GM18517 (cell line): ENCODE measurements around the gene METRNL.
"Not testable (repeated sequence)": the region's sequence is repeated elsewhere in the genome, so short reads cannot be mapped to it uniquely, and the experiment has no call there.

Source experiments
- ATAC-seq: cut with Tn5 transposase; IDR thresholded peaks from one replicate; pipeline ENCODE4 v1.9.1; 2021; ENCODE audit warnings: mild to moderate bottlenecking, moderate library complexity; ENCODE audit not compliant: unreplicated experiment

Gene METRNL

DNA sequence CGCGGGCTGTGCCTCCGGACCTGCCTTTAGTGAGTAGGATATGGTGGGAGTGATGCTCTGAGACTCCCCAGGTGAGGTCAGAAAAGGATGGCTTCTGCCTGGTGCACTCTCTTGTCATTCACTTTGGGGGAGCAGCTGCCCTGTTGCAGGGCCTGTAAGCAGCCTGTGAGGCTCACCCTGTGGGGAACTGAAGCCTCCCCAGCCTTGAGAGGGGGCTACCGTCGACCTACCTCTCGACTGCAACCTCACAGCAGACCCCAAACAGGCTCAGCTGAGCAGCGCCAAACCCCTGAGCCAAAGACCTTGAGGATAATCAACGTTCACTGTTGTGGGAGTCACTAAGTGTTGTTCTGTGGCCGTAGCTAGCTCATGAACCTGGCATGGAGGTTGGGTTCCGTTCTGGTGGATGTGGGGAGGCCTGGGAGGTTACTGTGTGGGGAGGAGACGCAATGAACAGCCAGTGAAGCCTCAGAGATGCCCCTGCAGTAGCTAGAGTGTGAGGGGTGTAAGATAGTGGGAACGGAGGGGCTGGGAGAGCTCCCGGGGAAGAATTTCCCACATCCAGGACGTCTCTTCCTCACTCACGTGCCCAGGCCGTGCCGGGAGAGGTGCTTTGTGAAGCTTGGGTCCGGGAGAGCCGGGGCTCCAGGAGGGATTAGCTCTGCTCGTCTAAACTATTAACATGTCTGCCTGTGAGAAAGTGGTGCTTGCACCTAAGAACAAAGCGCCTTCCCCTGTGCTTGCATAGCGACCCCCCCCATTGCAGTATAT is 38.8 kb downstream of the METRNL start:
- ATAC-seq: no peak

DNA sequence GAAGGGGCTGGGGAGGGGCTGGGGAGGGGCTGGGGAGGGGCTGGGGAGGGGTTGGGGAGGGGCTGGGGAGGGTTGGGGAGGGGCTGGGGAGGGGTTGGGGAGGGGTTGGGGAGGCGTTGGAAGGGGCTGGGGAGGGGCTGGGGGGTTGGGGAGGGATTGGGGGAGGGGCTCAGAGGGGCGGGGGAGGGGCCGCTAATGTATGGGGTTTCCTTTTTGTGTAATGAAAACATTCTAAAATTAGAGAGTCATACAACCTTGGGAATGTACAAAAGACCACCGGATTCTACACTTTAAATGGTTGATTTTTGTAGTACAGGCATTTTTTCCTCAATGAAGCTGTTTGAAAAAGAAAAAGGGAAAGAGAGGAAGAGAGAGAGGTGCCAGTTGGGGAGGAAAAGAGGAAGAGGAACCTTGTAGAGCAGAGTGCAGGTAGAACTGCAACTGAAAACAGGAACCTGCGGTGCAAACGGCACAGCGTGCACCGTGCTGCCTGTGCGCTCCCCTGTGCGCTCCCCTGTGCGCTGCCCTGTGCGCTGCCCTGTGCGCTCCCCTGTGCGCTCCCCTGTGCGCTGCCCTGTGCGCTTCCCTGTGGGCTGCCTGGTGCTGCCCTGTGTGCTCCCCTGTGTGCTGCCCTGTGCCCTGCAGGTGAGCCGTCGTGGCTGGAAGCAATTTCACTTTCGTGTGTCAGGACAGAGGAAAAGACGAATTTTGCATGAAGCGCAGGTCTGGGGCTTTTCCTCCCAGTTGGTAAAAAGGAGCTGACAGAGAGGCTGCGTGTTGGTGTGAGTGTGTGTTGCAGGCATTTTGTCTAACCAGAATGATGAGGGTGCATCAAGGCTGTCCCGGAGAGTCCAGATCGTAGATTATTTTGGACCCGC is 40.8 kb downstream of the METRNL start:
- no peak for ATAC-seq

DNA sequence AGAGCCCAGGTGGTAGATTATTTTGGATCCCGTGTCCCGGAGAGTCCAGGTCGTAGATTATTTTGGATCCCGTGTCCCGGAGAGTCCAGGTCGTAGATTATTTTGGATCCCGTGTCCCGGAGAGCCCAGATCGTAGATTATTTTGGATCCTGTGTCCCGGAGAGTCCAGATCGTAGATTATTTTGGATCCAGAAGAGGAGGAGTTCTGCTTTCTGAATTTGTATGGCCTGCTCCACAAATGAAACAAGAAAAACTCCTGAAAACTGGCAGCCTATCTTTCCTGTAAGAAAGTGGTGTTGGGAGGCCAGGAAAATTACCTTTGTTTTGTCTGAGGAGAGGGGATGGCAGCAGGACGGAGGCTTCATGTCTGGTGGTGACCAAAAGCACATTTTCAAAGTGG is 42.1 kb downstream of the METRNL start:
- not testable (repeated sequence) for ATAC-seq

DNA sequence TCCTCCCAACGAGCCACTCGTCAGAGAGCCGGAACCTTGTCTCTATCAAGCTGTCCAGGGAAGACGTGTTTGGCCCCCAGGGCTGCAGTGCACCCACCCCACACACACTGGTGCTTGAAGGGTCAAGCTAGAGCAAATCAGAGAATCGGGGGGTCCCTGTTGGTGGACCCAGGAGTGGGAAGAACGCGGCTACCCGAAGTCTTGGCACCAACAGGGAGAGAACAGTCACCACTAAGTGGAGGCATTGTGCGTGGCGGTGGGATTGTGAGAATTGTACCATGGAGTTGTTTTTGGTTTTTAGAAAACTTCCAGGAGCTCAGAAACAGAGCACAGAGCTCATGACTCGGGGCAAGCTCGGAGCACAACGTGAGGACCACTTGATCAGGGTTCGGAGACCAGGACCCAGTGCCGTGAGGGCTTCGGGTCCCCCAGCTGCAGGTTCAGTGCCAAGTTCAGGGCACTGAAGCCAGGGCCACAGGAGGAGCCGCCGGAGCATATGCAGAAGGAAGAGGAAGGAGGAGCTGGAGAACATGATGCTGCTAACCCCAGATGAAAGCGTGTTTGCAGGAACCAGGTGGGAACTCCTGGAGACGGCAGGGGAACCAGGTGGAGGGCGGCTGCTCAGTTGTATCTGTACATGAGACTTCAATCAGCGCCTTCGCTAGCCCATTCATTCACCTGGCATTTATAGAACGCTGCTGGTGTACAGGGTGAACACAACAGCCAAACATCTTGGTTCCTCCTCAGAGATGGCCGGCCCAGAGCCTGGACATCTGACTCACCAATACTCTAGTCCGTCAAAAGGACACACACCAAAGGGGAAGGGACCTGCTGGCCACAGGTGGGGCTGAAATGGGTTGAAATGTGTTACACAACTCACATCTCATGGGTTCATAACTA is 42.8 kb downstream of the METRNL start:
- ATAC-seq: no peak

DNA sequence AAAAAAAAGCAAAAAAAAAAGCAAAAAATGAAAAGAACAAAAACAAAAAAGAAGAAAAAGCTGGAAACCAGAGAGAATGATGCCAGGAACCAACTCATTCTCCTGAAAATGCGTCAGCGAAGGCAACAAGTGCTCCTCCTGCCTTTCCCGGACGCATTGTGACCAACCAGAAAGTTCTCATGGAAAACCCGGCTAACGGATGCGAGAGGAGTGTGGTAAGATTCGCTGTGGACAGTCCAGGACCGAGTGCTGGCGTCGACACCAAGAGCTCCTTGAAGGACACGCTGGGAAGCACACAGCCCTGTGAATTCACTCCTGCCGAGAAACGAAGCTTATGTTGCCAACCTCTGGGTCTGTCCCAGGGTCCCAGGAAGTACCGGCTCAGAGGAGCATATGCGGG is 43.4 kb downstream of the METRNL start:
- no peak for ATAC-seq

DNA sequence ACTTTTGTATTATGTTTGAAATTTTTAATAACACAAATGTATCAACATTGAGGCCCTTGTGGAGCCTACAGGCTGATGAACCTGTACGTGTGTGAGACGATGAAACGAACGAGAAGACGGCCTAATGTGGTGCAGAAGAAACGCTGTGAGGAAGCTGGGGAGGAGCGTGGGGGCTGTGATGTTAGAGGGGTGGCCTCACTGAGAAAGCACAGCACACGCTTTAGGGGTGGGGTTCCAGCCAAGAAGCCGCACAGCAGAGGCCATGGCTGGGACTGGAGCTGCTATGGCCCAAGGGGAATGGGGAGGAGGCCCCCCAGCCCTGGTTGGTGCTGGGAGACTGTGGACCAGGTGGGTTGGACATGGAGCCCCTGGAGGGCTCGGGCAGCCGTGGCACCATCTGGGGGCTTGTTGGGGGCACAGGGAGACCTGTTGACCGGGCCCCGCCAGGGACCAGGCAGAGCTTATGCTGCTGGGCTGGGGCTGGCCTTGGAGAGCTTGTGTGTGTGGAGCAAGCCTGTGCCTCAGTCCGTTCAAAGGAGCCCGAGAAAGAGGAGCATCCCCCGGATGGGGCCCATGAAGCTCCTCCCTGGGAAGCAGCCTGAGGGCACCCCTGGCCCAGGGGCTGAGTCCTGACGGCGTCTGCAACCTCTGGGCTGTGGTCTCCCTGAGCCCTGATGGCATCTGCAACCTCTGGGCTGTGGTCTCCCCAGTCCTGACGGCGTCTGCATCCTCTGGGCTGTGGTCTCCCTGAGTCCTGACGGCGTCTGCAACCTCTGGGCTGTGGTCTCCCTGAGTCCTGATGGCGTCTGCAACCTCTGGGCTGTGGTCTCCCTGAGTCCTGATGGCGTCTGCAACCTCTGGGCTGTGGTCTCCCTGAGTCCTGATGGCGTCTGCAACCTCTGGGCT is 44.7 kb downstream of the METRNL start:
- no peak for ATAC-seq

DNA sequence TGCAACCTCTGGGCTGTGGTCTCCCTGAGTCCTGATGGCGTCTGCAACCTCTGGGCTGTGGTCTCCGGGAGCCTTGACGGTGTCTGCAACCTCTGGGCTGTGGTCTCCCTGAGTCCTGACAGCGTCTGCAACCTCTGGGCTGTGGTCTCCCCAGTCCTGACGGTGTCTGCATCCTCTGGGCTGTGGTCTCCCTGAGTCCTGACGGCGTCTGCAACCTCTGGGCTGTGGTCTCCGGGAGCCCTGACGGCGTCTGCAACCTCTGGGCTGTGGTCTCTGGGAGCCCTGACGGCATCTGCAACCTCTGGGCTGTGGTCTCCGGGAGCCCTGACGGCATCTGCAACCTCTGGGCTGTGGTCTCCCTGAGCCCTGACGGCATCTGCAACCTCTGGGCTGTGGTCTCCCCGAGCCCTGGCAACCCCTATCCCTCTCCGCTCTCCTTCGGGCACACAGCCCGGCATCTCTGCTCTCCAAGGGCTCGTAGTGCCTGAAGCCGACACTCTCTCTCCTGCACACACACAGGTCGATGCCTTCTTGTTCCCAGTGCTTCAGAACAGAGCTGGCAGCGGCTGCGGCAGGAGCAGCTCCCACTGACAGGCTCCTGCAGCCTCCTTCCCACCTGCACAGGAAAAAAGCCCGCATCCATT is 45.6 kb downstream of the METRNL start:
- ATAC-seq: no peak

DNA sequence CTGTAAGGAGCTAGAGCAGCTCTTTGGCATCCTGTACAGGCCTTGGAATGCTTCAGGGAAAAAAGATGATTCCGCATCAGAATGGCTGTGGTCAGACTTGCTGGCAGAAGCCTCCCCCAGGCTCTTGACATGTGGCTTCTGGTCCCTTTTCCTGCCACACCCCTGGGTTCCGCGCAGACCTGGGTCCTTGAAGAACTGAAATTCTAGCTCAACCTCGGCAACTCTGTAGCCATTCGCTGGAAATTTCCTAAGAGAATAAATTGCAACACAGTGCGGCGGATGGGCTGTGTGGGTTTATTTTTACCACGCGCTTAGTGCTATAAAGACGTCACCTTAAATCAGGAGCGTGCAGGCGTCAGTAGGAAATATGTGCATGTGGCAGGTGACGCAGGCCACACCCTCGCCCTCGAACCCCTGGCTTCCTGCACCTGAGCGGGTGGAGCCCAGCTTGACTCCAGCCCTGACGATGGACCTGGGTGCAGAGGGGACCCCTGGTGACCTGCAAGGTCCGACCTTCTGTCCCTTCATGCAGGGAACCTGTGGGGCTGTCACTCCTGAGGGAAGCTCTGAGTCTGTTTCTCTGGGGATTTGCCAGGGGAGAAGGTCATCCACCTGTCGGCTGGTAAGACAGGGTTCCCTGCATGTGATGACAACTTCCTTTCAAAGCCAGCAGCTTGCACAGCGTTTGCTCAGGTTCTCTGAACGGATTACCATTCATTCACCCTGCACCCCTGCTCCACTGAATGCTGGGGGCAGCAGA is 46.3 kb downstream of the METRNL start:
- ATAC-seq: no peak

DNA sequence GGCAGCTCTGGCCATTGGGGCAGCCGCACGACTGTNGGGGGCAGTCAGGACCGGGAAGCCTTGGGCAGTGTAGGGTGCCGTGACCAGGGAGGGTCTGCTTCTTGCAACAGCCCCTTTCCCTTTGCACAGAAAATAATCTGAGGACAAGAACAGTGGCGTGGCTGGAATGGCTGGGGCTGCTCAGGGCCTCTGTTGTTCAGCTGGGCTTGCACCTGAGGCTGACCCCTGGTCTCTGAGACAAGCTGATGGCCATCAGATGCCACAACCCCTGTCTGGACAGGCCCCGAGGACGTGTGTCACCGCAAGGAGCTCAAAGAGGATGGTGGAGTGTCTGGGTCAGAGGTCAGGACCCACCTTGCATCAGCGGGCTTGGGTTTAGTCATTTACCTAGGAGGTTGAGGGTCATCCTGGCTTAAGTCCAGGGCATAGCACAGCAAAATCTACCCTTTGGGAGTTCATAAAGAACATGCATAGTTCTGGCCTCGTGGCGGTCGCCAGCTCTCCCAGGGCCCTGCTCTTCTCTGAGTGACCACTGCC is 46.9 kb downstream of the METRNL start:
- no peak for ATAC-seq

DNA sequence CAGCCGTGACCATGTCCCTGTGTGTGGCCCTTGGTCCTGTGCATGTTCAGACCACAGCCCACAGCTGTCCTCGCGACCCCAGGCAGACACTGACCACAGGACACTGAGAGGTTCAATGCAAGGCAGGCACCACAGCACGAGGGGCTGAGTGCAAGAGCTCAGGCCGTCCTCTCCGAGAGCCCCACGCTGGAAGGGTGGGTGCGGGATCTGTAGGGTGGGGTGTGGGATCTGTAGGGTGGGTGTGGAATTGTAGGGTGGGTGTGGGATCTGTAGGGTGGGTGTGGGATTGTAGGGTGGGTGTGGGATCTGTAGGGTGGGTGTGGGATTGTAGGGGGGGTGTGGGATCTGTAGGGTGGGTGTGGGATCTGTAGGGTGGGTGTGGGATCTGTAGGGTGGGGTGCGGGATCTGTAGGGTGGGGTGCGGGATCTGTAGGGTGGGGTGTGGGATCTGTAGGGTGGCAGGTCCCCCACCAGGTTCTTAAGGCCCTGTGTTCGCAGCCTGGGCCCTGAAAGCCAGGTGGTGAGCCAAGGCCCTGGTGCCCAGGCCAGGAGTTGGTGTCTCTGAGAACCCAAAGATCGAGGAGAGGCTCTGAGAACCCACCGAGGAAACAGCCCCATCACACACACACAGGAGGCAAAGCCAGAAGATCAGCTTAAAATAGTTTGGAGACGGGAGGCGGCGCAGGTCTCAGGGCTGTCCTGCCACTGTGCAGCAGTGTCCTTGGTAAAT is 48.2 kb downstream of the METRNL start:
- ATAC-seq: no peak

DNA sequence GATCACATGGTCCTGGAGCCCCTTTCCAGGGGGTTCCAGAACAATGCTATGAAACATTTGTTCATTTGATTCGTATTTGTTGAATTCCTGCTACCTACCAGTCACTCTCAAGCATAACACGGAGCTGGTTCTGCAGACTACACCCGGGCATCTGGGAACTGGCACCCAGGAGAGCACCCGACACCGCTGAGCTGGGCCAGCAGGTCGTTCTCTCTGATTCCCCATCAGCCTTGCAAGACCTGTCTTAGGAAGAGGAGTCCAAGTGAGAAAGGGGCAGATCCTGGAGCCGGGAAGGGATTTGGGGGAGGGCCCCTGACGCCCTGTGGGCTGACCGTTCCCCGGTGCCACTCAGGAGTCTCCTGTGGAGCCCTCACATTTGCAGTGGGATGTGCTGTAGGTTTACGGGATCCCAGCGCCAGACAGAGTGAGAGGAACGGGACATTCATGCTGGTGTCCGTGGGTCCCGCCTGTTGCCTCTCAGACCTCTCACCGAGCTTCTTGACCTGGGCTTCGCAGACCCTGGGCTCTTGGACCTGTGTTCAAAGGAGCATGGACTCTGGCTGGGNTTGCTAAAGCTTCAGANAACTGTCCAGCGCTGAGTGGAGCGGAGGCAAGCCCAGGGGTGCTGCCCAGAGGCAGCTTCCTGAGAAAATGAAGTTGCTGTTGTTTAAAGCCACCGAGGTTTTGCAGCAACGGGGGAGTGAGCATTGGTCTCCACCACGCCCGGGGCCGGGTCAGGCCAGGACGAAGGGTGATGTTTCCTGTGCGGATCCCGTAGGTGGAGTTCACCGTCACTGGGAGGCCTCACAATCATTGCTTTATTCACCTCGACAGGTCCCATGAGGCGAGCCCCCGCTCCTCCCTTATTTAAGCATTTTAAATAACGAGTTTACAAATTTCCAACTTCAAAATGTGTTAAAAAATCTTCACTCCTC is 49.2 kb downstream of the METRNL start:
- no peak for ATAC-seq

DNA sequence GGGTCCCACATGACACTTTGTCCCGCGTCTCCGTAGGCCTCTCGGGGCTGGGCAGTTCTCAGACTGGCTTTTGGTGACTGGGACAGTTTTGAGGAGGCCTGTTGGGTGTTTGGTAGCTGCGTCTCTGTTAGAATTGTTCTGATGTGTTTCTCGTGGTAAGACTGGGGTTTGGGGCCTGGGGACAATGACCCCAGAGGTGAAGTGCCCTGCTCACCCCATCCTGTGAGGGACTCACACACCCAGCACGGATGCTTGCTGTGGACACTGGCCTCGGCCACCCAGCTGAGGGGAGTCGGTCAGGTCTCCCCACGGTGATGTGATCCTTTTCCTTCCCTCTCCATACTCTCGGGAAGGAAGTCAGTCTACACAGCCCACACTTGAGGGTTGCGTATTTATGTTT is 50.3 kb downstream of the METRNL start:
- no peak for ATAC-seq

DNA sequence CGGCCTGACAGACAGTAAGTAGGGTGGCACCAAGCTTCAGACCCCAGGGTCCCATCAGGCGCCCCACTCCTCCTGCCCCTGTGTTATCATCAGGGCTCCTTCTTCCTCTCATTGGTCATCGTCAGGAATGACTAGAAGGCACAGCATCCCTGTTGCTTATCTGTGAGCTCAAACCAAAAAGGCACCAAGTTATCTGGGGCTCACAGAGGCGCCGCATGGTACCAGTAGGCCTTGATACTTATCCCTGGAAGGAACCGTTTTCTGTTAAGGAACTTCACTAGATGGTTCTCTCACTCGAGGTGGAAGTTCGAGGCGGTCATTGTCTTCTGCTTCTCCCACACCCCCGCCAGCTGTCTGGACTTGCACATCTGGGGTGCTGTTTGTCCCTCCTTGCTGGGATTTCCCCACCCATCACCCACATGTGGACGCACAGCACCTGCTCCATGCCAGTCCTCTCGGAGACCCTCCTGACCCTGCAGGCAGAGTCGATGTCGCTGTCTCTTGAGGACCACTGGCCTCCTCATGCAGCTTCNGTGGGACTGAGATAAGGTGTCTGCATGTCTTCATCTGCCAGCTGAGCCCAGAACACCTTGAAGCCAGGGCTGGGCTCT is 52.1 kb downstream of the METRNL start:
- no peak for ATAC-seq

DNA sequence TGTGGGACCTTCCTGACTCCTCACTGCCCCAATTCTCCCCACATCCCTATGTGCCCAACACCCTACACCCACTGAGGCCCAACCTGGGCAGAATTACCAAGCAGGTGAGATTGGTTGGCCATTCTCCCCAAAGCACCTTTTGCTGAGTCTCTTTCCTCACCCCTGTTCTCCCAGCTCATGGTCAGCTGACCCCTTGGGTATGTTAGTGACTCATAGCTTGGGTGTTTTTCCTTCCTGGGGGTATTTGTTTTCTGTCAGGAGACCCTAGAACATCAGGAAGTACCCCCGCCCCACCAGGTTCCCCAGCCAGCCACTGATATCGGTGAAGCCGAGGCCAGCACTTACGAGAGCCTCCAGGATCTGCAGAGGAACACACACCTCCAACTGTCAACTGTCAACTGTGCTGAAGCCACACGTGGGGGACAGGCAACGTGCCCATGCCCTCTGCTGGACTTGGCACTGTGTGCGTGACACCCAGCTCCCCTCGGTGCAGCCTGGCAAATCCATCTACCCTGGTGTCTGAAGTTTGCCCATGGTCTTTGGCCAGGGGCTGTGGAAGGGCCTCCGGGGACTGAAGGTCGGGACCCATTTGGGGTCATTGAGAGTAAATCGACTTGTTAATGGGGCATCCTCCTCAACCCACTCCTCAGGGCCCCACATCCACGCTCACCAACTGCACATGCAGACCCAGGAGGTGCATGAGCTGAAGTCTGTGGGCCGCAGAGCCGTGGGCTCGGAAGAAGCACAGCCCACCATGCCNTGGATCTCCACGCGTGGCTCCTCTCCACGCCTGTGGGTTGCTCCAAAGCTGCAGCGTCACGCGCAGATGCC is 53.1 kb downstream of the METRNL start:
- ATAC-seq: no peak

DNA sequence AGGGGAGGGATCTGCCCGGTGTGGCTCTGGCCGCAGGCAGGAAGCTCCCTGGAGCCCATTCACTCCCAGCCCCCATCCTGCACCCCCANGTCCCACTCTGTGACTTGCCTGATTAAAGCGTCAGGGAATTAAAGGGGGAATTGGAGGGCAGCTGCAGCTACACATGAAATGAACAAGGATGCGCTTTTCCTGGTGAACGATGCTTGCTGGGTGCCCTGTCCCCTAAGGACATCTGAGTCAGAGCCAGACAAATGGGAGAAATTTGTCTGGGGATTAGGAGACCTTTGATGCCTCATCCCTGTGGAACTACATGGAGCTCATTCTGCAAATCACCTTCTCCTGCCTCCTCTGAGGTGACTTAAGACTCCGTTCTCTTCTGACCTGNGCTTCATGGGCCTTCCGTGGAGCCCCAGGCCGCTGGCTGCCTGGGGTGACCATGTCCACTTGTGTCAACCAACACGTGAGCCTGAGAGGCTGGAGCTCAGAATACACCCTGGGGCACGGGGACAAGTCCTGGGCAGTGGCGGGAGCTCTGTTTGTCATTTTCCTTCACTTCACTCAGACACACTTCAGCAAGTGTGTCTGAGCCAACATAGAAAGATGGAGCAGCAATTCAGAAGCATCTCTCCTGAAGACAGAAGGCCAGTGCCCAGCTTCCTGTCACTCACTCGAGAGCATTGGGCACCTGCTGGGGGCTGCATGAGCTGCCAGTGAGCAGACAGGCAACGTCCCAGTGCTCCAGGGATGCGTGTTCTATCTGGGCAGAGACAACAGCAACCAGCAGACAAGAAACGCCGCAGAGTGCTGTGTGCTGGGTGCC is 54.1 kb downstream of the METRNL start:
- no peak for ATAC-seq
